T-helper 22 cell (primary cell): ENCODE data around the gene THRB.
"Not testable (repeated sequence)": the region's sequence is repeated elsewhere in the genome, so short reads cannot be mapped to it uniquely, and the experiment has no call there.

Source experiments
- DNase-seq: peaks from one replicate; pipeline ENCODE4 v3.0.0-alpha.2; 2020; ENCODE audit warnings: low read depth

The THRB gene

DNA sequence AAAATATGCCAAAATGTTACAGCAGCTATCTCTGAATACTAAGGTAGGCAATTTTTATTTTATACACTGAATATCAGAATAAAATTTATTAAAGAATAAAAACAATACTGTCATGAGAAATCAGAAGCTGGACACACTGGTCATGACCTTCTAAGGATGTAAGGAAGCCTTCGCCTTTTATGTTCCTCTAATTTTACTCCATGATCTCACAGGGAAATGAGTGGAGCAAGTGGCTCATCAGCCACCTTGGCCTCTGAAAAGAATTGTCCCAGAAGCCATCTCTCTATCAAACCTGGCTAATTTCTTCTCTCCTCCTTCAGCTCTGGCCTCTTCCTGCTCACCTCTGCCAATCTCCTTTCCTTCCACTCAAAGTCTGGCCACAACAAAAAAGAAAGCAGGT is 48.6 kb downstream of the THRB start:
- no peak for DNase-seq

DNA sequence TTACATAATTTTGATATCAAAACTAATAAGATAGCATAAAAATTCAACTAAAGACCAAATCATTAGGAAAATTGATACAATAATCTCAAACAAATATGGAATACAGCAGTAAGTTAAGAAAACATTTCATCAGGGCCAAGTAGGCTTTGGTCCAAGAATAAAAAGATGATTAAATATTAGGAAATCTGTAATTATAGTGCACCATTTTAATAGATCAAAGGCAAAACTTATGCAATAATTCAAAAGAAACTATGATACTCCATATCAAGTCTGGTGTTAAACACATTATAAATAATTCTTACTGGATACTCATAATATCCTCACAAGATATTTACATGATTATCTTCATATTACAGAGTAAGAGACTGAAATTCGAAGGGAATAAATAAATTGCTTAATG is 51.2 kb downstream of the THRB start:
- DNase-seq: no peak

DNA sequence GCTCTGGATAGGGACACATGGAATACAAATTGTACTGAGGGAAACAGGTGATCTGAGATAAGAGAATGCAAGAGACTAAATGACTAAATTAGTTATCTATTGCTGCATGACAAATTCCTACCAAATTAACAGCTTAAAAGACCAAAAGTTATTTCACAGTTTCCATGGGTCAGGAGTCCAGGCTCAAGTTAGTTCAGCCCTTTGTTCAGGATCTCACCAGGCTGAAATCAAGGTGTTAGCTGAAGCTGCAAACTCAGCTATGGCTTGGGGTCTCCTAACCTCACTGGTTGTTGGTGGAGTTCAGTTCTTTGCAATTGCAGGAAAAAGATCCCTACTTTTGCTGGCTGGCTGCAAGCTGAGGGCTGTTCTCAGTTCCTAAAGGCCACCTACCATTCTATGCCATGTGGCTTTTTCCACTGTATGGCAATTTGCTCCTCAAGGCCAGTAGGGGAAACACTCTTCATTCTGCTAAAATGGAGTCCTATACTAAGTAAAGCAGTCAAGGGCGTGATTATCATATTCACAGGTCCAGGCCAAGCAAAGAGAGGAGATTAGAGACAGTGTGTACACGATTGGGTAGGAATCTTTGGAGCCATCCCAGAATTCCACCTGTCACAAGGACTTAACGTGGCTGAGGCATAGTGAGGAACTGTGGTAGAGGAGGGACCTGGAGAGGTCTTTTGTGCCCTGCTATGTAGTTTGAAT is 53.7 kb downstream of the THRB start:
- no peak for DNase-seq

DNA sequence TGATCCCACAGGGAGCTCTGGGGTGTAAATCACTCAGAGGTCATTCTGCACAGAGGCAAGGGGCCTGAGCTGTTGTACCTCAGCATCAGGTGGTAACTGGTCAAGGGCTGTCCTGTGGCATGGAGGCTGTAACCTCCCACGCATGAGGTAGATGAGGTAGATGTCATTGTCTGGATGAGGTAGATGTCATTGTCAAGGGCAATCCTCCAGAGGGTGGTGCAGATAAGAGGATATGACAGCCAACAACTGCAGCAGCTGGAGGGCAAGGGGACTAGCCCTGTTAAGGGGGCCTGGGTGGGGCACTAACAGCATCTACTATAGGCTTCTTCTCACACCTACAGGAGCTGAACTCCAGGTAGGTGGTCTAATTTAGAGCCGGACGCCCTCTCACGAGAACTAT is 55.6 kb downstream of the THRB start:
- no peak for DNase-seq

DNA sequence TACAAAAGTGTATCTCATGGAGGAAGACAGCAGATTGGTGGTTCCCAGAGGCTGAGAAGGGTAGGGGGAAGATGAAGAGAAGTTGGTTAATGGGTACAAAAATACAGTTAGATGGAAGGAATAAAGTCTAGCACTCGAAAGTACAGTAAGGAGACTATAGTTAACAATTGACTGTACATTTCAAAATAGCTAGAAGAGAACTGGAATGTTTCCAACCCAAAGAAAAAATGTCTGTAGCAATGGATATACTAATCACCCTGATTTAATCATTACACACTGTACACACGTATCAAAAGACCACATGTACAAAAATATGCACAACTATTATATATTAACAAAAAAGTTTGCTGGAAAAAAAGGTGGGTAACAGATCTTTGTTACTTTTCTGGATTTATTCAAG is 57.3 kb downstream of the THRB start:
- DNase-seq: no peak

DNA sequence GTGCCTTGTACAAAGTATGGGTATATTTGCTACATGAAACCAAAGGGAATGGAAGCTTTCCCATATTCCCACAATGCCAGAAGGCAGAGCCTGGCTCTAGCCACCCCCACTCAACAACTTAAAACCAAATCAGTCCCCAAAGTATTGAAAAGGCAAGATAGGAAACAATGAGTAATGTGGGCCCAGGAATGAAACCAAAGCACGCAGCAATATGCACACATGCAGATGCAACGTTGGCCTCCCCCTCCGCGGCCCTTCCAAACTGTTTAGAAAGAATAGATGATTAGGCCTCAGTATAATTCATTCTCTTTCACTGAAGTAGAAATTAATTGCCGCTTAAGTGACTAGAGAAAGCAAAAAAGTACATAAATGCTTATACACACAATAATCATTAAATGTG is 59.1 kb downstream of the THRB start:
- no peak for DNase-seq

DNA sequence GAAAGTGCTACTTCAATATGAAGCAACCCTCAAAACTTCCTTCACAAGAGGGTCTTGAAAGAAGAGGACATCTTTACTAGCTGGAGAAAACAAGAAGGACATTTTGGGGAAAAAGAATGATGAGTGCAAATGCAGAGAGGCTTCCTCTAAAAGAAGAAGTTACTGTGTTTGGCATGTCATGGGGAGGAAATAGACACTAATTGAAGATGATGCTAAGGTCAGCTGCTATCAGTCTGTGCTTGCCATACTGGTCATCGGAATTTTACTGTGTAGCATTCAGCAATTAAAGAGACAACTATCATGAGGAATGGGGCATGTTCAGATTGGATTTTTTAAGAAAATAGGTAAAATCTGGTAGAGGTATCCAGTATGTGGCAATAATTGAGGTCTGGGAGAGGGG is 60.0 kb downstream of the THRB start:
- DNase-seq: no peak

DNA sequence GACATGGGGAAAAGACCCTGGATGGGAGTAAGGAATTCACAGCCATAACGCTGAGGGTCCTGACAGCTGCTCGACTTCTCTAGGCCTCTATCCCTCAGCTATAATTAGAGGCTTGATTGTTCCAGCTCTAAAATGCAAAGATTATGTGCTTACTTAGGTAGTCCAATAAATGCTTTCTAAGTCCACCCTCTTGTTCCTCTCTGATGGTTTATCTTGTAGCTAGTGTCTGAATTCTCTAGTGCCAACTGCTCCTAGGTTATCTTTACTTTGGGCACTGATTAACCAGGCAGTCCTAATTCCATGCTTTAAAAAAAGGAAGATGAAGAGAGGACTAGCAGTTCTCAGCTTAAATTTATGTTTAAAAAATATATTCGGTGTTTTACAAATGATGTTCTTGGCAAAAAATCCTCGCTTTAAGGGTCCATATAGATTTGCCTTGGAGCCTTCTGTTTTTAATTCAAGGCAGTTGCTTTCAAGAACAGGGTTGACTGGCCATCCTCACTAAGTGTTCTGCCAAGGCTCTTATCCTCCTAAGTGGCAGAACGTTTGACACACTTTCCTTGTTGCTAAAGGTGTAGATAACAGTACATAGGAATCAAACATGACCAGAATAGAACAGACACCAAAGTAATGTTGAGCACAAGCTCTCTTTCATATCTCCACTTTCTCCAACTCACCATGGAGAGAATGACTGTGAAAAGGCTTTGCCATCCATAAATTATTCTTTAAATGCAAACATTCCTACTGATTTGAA is 60.6 kb downstream of the THRB start:
- no peak for DNase-seq

DNA sequence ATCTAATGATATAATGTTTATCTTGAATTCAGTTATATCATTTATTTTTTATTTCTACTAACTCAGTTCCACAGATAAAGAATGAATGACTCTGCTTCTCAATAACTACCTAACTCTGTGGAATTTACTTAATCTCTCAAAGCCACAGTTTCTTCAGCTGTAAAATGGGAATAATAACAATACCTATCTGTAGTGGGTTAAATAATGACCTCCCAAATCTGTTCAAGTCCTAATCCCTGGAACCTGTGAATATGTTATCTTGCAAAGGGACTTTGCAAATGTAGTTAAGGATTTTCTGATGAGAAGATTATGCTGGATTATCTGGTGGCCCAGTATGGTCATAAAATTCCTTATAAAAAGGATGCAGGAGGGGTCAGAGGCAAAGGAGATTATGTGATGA is 61.7 kb downstream of the THRB start:
- no peak for DNase-seq

DNA sequence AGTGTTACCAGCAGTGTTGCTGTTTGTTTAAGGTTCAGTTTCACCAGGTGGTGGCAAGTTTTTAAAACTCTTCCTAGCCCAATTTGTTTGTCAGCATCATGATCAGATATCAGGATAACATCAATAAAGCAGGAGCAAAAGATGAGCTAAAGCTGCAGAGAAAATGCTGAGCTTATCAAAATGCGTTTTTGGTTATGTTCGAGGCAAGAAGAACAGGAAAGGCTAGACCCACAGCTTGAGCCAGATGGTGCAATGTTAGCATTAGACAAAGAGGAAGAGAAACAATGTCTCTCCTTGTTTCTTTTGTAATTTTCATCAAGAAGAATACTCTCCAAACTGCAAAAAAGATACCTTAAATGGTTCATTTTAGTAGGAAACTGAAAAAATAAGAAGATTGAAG is 66.2 kb downstream of the THRB start:
- DNase-seq: no peak

DNA sequence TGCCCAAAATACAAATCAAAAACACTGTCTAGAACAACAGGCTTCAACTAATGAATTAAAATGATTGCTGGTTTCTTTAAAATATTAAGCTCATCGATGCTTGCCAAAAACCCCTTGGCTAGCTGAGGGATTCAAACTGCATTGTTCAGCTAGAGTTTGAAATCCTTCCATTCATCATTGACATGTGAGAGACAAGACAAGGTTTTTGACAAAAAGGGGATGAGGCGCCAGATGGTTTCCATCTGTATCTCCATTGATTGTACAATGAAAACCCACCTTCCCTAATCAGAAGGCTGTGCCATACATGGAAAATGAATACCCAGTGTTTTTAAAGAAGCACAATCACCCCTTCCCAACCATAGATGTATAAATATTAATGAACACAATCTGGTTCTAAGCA is 67.8 kb downstream of the THRB start:
- no peak for DNase-seq

DNA sequence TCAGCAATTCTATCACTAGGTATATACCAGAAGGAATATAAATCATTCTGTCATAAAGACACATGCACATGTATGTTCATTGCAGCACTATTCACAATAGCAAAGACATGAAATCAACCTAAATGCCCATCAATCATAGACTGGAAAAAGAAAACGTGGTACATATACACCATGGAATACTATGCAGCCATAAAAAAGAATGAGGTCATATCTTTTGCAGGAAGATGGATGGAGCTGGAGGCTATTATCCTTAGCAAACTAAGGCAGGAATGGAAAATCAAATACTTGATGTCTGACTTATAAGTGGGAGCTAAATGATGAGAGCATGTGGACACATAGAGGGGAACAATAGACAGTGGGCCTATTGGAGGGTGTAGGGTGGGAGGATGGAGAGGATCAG is 73.8 kb downstream of the THRB start:
- not testable (repeated sequence) for DNase-seq

DNA sequence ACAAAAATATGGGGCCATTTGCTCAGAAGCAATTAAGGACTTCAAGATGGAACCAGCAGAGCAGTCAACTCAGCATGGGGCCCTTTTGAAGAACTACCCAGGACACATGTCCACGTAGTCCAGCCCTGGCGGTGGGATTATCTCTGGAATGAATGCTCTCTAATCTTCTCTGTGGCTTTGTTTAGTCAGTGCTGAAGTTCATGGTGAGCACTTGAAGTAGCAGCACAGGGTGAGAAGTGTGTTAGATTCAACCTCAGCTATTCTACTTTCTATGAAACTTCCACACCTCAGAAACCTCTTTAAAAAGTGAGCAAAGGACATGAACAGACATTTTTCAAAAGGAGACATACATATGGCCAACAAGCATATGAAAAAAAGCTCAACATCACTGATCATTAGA is 74.4 kb downstream of the THRB start:
- DNase-seq: no peak

DNA sequence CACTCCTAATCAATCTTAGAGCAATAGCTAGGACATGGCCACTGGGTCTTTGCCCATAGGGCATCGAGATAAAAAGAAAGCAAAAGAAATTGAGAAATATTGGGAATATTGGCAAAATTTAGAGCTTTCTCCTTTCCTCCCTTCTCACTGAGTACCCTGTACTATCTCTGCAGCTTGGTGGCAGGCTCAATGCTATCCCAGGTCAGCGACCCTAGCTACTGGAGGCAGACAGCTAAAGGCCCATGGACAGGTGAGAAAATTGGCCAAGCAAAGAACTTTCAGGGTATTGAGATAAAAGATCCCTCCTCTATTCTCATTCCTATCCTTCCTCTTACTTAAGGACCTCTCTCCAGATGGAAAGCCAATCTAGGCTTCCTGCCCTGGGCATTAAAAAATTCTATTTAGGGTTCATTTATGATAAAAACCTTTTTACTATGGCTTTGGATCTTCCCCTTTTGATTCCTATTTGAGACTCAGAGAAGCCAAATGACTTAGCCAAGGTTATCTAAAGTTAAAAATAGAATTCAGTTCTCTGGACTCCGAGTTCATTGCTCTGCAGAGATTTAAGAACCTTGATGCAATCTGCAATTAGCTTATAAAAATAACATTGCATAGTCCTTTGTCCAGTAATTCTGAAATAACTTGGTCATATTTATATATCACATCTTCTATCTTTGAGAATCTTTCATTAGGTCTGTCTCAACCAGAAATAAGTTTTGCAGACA is 75.4 kb downstream of the THRB start:
- DNase-seq: no peak

DNA sequence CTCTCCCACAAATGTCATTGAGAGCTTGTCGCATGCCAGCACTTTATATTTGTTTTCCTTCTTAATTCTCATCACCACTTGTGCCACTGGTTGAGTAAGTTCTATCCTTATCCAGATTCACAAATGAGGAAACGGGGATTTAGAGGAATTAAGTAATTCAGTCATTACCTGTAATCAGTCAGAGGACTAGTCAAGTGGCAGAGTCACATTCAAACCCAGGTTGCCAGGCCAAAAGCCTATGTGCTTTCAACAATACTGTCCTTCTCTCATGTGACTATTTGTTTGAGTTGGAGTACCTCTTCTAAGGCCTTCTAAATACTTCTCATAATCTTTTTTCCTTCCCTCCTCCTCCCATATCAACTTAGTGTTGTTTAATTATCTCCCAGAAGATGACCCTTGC is 76.9 kb downstream of the THRB start:
- DNase-seq: no peak

DNA sequence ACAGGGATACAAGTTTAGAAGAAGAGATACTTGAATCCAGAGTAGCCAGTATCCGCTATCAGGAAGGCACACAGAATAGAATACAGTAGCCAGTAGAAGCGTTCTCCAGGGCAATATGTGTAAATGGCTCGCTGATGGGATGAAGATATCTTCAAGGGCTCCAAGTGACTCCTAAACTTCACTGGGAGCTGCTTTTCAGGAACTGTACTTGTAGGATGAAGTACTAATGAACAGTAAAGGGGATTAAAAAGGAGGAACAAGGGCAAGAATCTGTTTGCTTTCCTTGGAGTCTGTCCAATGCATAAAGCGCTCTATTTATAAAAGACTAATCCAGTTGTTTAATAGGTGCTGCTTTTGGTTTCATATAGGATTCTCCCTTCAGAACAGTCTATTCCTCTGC is 78.4 kb downstream of the THRB start:
- DNase-seq: no peak

DNA sequence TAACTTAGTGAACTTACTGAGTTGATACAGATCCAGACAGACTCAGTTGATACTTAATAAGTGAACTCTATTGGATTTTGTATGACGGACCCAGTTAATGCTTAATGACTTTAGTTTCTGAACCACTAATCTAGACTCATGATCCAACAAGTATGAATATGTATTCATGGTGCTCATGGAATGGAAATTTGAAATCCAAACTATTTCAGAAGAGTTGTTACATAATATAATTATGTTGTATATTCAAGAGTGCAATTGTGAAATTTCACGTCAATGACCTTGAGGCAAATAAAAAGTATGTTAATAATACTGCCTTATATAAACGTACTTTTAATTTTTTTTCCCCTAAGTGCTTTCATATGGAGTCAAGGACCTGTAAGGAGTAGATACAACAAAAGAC is 78.8 kb downstream of the THRB start:
- no peak for DNase-seq

DNA sequence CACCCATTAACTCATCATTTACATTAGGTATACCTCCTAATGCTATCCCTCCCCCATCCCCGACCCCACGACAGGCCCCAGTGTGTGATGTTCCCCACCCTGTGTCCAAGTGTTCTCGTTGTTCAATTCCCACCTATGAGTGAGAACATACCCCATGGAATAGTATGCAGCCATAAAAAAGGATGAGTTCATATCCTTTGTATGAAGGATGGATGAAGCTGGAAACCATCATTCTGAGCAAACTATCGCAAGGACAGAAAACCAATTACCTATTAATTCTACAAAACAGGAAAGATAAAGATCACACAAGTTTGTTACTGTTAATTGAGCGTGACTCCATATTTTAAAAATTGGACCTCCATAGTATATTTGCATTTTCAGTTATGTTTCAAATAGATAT is 81.0 kb downstream of the THRB start:
- DNase-seq: not testable (repeated sequence)

DNA sequence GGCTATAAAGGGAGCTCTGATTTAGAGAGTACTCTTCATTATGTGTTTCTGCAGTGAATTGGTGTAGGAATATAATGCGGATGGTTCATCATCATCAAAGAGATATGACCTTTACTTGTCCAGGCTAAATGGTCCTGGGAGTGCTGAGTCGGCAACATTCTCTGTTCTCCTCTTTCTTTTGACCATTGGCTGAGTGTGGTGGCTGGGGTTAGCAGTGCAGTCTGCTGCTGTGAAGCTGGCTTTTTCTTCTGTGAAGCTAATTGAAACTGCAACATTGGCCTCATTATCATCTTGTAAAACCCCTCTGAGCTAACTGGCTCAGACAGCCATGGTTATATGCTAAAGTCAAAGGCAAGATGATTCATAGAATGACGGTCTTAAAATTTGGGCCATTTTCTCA is 83.8 kb downstream of the THRB start:
- no peak for DNase-seq

DNA sequence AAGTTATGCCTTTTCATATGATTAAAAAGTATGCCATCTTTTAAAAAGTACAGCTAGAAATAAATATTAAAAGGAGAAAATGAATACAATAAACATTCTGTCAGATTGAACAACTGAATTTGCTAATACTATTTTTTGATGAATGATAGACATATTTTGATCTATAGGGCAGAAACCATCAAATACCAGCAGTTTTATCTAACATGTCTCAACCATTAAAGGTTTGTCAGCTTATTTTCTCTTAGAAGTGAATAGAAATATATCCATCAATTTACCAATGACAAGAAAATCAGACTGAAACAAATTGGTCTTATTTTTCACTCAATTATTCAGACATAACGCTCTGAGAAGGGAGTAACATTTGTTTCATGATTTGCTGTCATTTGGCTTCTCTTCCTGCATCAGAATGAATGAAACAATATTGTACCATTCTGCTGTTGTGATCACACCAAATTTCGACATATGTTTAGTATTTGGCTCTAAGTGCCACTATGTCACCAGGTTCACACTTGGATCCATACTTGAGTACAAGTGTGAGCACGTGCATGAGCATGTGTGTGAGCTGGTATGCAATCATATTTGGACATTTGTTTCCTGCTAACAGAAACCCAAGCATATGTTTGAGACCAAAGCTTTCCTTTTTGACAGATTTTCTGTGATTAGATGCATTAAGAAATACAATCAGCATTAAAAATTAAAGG is 86.5 kb downstream of the THRB start:
- DNase-seq: no peak

DNA sequence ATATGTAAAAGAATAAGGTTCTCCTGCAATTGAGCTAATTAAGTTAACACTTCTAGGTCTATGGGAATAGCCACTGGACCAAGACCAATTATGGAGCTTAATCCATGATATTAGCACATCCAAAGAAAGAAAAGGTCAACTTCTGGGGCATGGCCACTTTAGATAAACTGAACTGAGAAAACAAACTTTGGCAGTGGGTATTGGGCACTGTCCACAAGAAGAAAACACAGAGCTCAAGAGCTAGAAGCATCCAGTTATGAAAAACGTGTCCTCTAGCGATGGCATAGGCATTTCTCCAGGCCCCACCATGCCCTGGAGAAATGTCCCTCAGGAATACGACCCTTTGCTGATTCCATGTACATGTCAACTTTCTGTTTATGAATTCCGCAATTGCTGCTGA is 87.8 kb downstream of the THRB start:
- no peak for DNase-seq

DNA sequence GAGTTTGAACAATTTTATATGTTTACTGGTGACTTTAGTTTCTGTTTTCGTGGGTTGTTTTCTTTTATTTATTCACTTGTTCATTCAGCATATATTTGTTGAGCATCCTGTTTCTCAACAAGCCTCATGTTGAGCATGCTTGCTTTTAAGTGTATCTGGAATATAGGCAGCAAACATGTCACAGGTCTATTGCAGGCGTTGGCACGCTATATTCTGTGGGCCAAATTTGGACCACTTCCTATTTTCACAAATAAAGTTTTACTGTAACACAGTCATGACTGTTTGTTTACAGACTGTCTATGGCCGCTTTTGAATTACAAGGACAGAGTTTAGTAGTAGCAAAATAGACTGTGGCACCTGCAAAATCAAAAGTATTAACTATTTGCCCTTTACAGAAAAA is 89.6 kb downstream of the THRB start:
- no peak for DNase-seq

DNA sequence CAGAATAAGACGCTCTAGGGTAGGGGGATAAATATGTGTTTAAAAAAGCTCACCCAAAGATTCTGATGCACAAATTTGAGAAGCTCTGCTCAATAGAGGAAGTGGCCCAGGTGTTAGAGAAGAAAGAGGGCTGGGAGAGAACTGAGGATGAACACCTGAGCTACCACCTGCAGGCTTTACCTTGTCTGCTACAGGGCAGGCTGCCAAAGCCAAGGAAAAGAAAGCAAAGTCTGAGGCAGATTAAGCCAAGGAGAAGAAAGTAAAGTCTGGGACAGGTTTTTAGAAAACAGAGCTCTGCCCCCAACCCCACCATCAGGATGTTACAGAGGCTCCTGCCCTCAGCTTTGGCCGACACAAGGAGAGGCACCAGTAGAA is 92.9 kb downstream of the THRB start:
- DNase-seq: no peak
